Measurements from ENCODE around the gene BEND3.

Gene BEND3

GRCh38 chr6:107105511-107106116, 9.7 kb downstream of the BEND3 start:
- Histone ChIP-seq H3K79me2 (ENCODE audit: low read length) (no peaks in the 10 kb centered on the region), H2AFZ (ENCODE audit: low read depth, low read length) (no peak overlapping the region), H3K9me3 (ENCODE audit: insufficient read depth, low read length) (no peaks in the 10 kb centered on the region), H3K4me3 (ENCODE audit: low read length) (no peak overlapping the region), H4K20me1 (ENCODE audit: insufficient read depth, low read length) (no peaks in the 10 kb centered on the region), H3K27ac (ENCODE audit: low read length) (no peak overlapping the region), H3K36me3 (replicated peaks; ENCODE audit: low read depth, low read length) (no peaks in the 10 kb centered on the region), H3K9ac (ENCODE audit: low read length) (no peak overlapping the region), H3K4me1 (ENCODE audit: low read length) (peaks cover 5% of the 10 kb centered on the region; the same call in 1 of the 2 replicates), H3K4me2 (ENCODE audit: low read length) (no peak overlapping the region), H3K27me3 (ENCODE audit: low read depth, low read length) (no peaks in the 10 kb centered on the region)
- TF ChIP-seq EZH2phosphoT487 (IDR thresholded peaks at IDR 0.05; ENCODE audit: low read depth), result no peak
- no peak for TF ChIP-seq CTCF (IDR thresholded peaks at IDR 0.05; ENCODE audit: low read depth, low read length)

DNA sequence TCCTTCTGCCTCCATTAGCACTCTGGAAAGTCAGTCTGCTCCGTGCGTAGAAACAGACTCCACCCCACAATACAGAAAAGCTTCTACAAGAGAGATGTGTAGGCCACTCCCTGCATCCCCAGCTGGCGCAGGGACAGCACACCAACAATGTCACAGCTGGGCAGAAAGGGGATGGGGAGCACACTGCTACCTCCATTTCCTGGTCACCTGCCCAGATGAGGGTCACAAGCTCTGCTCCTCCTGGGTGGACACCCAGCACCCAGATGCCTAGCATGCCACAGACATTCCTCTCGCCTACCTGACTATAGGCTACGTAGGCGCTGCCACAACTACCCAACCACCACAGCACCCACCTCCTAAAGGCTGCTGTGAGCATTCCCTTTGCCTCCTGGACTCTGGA, 12.2 kb downstream of the BEND3 start:
- Histone ChIP-seq H3K27me3 (ENCODE audit: low read depth, low read length) (no peaks in the 10 kb centered on the region), H3K36me3 (replicated peaks; ENCODE audit: low read depth, low read length) (no peaks in the 10 kb centered on the region), H3K79me2 (ENCODE audit: low read length) (no peaks in the 10 kb centered on the region), H4K20me1 (ENCODE audit: insufficient read depth, low read length) (no peaks in the 10 kb centered on the region), H2AFZ (ENCODE audit: low read depth, low read length) (no peak overlapping the region), H3K9ac (ENCODE audit: low read length) (no peak overlapping the region), H3K4me1 (ENCODE audit: low read length) (peaks cover 5% of the 10 kb centered on the region; the same call in 1 of the 2 replicates), H3K4me3 (ENCODE audit: low read length) (no peak overlapping the region), H3K4me2 (ENCODE audit: low read length) (no peak overlapping the region), H3K9me3 (ENCODE audit: insufficient read depth, low read length) (no peaks in the 10 kb centered on the region), H3K27ac (ENCODE audit: low read length) (no peak overlapping the region)
- no peak for TF ChIP-seq EZH2phosphoT487 (IDR thresholded peaks at IDR 0.05; ENCODE audit: low read depth)
- no peak for TF ChIP-seq CTCF (IDR thresholded peaks at IDR 0.05; ENCODE audit: low read depth, low read length)

DNA sequence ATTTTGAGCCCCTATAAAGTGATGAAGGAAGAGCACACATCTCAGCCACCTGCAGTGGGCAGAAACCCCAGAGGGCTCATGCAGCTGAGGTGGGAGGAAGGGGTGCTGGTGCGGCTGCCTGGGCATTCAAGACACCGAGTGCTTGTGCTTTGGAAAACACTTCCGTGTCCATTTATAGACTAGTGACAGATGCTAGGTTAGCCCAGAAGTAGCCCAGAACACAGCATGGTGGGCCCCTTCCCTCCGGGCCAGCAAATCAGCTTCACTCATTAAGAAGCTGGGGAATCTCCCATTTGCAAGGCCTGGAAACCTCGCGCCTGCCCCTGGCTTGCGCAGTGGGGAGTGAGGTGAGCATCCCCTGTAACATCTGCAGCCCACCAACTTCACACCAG, 12.9 kb downstream of the BEND3 start:
- TF ChIP-seq EZH2phosphoT487 (IDR thresholded peaks at IDR 0.05; ENCODE audit: low read depth), result no peak
- no peak for TF ChIP-seq CTCF (IDR thresholded peaks at IDR 0.05; ENCODE audit: low read depth, low read length)
- no peaks in the 10 kb centered on the region for H3K27me3 ChIP-seq (ENCODE audit: low read depth, low read length)
- no peak overlapping the region for H3K27ac ChIP-seq (ENCODE audit: low read length)
- H2AFZ ChIP-seq (ENCODE audit: low read depth, low read length), result no peak overlapping the region
- no peaks in the 10 kb centered on the region for H3K9me3 ChIP-seq (ENCODE audit: insufficient read depth, low read length)
- peaks cover 5% of the 10 kb centered on the region; the same call in 1 of the 2 replicates for H3K4me1 ChIP-seq (ENCODE audit: low read length)
- H3K9ac ChIP-seq (ENCODE audit: low read length), result no peak overlapping the region
- H4K20me1 ChIP-seq (ENCODE audit: insufficient read depth, low read length), result no peaks in the 10 kb centered on the region
- no peak overlapping the region for H3K4me3 ChIP-seq (ENCODE audit: low read length)
- H3K4me2 ChIP-seq (ENCODE audit: low read length), result no peak overlapping the region
- no peaks in the 10 kb centered on the region for H3K79me2 ChIP-seq (ENCODE audit: low read length)
- no peaks in the 10 kb centered on the region for H3K36me3 ChIP-seq (replicated peaks; ENCODE audit: low read depth, low read length)

- Histone ChIP-seq H3K9me3 (ENCODE audit: insufficient read depth, low read length) (no peaks in the 10 kb centered on the region), H4K20me1 (ENCODE audit: insufficient read depth, low read length) (no peaks in the 10 kb centered on the region), H3K27ac (ENCODE audit: low read length) (no peak overlapping the region), H2AFZ (ENCODE audit: low read depth, low read length) (no peak overlapping the region), H3K4me2 (ENCODE audit: low read length) (no peak overlapping the region), H3K9ac (ENCODE audit: low read length) (no peak overlapping the region), H3K4me3 (ENCODE audit: low read length) (no peak overlapping the region), H3K27me3 (ENCODE audit: low read depth, low read length) (no peaks in the 10 kb centered on the region), H3K79me2 (ENCODE audit: low read length) (no peaks in the 10 kb centered on the region), H3K36me3 (replicated peaks; ENCODE audit: low read depth, low read length) (no peaks in the 10 kb centered on the region), H3K4me1 (ENCODE audit: low read length) (peaks cover 5% of the 10 kb centered on the region; the same call in 1 of the 2 replicates)
- TF ChIP-seq EZH2phosphoT487 (IDR thresholded peaks at IDR 0.05; ENCODE audit: low read depth) (no peak), CTCF (IDR thresholded peaks at IDR 0.05; ENCODE audit: low read depth, low read length) (no peak)
Measured at GRCh38 chr6:107101686-107102413, 13.5 kb downstream of the BEND3 start.
